ENCODE data around the gene HIBCH.
"Not testable (repeated sequence)": the region's sequence is repeated elsewhere in the genome, so short reads cannot be mapped to it uniquely, and the experiment has no call there.

Gene HIBCH

DNA sequence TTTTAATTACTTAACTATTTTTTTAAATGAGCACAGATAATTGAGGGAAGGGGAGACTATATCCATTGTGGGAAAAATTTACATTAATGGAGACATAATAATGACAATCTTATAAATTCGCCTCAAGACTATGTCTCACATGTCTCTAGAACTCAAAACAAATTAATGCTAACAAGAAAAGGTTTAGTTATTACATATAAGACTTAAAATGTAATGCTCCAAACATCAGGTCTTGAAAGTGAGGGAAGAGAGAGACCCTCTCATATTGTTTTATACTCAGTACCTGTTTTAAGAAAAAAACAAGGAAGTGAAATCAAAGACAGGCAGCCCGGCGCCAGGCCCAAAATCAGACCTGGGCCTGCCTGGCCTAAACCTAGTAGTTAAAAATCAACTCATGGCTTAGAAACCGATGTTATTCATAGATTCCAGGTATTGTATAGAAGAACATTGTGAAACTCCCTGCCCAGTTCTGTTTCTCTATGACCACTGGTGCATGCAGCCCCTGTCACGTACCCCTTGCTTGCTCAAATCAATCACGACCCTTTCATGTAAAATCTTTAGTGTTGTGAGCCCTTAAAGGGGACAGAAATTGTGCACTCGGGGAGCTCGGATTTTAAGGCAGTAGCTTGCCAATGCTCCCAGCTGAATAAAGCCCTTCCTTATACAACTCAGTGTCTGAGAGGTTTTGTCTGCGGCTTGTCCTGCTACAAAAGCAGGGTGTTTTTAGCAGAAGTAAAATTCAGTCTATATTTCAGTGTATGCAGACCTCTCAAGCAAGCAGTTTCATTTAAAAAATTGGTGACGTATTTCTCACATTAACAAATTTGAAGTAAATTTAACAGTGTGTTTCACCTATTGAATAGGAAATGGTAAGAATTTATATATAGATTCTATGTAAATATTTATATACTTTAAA, 161.8 kb downstream of the HIBCH start:
- not testable (repeated sequence) for DNase-seq (ENCODE audit: low spot score)

DNA sequence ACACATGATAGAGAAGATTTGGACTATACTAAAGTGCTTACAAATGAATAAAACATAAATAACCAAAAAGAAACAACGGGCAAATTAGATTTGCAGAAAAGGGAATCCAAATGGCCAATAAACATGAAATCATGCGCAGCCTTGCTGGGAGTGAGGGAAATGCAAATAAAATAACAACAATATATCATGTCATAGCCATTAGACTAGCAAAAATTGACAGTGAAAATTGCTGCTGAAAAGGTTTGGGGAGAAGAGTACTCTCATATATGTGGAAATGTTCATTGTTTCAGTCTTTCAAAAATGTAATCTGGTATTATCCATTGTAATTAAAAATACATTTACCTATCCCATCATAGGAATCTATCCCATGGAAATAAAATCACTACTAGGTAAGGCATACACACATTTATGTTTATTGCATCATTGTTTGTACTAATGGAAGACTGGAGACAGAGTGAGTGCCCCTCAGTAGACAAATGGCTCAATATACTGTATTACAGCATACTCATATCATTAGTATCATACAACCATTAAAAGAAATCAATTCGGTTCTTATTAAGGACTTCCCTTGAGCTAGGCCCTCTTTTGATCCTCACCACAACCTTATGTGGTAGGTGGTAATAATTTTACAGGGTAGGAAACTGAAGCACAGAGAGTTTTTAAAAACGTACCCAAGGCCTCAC, 163.0 kb downstream of the HIBCH start:
- DNase-seq (ENCODE audit: low spot score), result no peak
